GM21528 (cell line): ENCODE data around the gene PTS.

Experiments
- ATAC-seq: cut with Tn5 transposase; IDR thresholded peaks from one replicate; pipeline ENCODE4 v1.9.1; 2021; ENCODE audit warnings: mild to moderate bottlenecking, moderate library complexity; ENCODE audit not compliant: unreplicated experiment, low FRiP score

Gene PTS

DNA sequence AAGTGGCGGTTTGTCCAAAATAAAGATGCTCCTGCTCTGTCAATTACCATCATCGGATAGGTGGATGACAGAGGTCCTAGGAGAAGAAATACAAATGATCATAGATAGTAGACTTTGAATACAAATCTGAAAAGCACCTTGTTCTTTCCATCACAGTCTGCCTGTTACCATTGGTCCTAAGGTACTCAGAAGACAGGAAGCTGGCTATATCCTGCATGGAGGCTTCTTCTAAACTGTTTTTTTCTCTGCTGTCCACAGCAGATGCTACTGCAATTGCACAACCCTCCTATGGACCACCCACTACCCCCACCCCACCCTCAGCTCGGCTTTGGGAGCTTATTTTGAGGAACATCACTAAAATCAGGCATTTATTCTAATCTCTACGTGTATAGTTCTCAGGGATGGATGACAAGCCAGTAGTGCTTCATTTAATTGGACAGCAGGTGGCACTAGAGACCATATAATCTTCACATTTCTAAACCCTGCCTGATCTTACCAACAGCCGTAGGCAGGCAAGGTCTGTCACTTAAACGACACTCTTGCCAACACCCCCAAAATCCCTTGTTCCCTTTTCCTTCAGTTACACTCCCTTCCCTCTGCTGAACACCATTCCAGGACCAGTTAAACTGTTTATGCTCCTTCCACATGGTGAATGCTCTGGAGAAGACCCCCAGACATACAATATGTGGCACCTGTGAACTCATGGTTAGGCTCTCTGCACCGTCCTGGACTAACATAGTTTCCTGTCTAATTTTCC lies 6.6 kb upstream of the PTS start:
- ATAC-seq, result peak; percentile 96

GRCh38 chr11:112221274-112221835 lies 4.9 kb upstream of the PTS start:
- no peak for ATAC-seq

DNA sequence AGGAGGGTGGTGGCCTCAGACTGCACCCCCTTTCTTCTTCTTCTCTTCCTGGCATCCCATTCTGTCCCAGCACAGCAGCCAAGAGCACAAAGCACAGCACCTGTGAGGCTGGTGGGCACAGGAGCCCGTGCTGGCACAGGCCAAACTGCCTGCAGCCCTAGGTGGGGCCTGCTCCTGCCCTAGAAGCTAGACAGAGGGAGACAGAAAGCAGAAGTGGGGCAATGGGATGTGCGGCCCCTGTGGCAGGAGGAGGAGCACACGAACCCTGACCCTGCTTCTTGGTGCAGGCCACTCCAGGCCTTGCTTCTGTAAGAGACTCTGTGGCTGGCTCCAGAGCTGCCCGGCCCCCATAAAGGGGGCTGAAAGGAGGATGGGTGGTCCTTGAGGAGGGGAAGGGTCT lies 3.9 kb upstream of the PTS start:
- ATAC-seq, result no peak

- ATAC-seq, result no peak
These were observed 3.1 kb upstream of the PTS start for GRCh38 chr11:112223121-112223520.

- no peak for ATAC-seq
These were observed 2.3 kb upstream of the PTS start for GRCh38 chr11:112223754-112224532.

- no peak for ATAC-seq
These were observed 521 bp upstream of the PTS start for GRCh38 chr11:112225753-112226061.

- ATAC-seq, result peak; percentile 63
These were observed 688 bp downstream of the PTS start for GRCh38 chr11:112226831-112227401.

- no peak for ATAC-seq
These were observed 1.2 kb downstream of the PTS start for GRCh38 chr11:112227471-112227870.

- no peak for ATAC-seq
These were observed 2.5 kb downstream of the PTS start for GRCh38 chr11:112228706-112229105.

- ATAC-seq, result no peak
These were observed 2.9 kb downstream of the PTS start for GRCh38 chr11:112229159-112229558.

DNA sequence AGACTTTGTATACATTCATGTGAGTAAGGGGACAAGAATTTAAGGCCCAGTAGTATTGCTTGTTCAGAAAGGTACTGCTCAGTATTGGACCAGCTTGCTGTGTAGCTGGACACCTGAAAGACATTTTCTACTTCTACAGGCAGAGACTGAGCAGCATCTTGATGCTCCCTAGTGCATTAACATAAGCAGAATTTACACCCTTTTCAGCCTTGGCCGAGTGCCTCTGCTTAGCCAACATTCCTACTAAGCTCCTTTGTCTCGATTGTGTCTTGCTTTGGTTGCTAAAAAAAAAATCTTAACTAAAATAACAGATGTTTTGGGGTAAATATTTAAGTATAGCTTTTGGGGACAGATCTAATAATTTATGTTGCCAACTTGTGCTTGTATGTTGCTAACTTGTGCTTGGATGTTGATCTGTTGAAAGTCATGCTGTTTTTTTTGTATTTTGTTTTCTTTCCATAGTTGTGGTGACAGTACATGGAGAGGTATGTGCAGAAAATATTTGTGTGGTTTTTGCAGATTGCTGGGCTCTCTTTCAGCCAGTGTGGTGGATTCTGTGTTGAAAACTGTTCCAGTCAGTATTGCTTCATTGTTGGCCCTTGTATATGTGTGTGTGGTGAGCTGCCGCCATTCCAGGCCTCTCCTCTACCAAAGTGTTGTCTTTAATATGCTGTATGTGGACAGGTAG lies 3.7 kb downstream of the PTS start:
- ATAC-seq, result no peak

DNA sequence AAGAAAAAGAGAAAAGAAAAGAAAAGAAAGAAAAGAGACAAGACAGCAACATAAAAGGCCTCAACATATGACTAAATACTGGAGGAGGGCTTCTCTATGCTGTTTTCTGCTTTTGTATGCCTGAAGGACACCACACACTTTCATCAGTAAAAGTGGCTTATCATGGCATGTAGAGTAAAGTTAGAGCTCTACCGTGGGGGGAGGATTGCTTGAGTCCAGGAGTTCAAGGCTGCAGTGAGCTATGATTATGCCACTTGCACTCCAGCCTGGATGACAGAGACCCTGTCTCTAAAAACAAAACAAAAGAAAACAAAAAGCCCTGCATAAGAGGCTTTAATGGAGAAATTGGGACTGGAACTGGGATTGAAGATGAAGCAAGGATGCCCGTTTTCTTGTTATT lies 5.7 kb downstream of the PTS start:
- no peak for ATAC-seq

- ATAC-seq, result peak; percentile 61
These were observed 9.6 kb downstream of the PTS start for GRCh38 chr11:112235750-112236390.

- ATAC-seq, result no peak
These were observed 11.2 kb downstream of the PTS start for GRCh38 chr11:112237451-112237850.

GRCh38 chr11:112238041-112238440 lies 11.8 kb downstream of the PTS start:
- ATAC-seq, result no peak

- ATAC-seq, result no peak
These were observed 15.3 kb downstream of the PTS start for GRCh38 chr11:112241486-112241885.

- no peak for ATAC-seq
These were observed 21.0 kb downstream of the PTS start for GRCh38 chr11:112247201-112247600.

DNA sequence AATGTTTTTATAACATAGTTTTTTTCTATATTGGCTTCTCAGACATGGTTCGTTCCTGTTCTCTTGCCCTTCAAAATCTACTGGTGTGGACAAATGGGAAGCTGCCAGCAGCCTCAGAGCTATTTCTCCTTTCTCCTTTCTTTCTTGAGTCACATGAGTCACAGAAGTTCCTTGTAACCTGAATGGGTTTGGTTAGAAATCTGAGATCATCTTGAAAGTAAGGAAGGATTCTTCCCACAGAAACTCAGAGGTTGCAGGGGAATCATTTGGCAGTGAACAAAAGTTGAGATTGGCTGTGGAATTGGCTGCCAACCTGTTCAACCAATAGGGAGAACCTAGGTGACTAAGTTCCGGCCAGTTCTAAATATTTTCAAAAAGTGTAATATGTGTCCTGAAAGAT lies 22.0 kb downstream of the PTS start:
- ATAC-seq, result no peak

GRCh38 chr11:112249871-112250610 lies 23.8 kb downstream of the PTS start:
- ATAC-seq, result no peak
